HG03159 (cell line): ENCODE data around the gene EPB41L4B.

Experiments
- ATAC-seq: cut with Tn5 transposase; IDR thresholded peaks from one replicate; pipeline ENCODE4 v1.9.1; 2021; ENCODE audit warnings: mild to moderate bottlenecking, moderate library complexity; ENCODE audit not compliant: unreplicated experiment

EPB41L4B gene

DNA sequence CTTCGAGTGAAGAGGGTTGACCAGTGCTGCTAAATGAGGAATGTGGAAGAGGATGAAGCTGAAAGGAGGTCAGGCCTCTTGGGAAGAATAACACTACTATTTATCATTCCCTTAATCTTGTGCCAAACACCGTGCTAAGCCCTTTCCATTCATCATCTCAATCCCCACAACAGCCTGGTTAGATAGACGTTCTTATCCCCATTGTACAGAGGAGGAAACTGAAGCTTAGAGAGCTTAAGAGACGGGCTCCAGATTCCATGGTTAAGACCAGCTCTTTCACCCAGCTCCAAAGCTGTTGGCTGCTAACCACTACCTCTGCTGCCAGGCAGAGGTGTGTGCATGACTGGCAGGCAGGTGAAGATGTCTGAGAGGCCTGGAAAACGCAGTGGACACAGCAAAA is 868 bp upstream of the EPB41L4B start:
- ATAC-seq = no peak

- ATAC-seq = peak; percentile 26
Measured at GRCh38 chr9:109320331-109320741, 523 bp downstream of the EPB41L4B start.

GRCh38 chr9:109319626-109320241 is 1.1 kb downstream of the EPB41L4B start:
- peak; percentile 14 for ATAC-seq

DNA sequence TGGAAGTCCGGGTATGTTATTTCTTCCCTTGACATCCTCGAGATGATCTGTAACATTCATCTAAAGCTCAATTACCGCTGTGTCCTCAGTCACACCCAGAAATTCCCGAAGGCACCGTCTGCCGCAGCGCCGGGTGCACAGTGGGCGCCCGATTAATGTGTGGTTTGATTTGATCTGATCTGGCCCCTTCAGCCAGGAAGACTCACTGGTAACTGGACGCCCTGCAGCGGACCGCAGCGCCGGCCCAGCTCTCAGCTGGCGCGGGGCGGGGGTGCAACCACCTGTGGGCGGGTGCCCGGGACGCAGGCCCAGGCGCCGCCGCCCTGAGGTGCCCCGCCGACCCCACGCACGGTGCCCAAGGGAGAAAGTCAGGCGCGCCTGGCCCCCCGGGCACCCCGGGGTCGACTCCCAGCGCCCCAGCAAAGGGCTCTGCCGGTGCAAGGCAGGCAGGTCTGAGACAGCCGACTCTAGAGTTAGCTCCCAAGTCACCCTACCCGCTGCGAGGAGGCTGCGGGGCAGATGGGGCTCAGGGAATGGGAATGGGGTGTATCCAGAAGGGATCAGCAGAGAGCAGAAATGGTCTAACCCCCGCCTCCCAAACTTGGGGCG is 1.7 kb downstream of the EPB41L4B start:
- ATAC-seq = no peak

DNA sequence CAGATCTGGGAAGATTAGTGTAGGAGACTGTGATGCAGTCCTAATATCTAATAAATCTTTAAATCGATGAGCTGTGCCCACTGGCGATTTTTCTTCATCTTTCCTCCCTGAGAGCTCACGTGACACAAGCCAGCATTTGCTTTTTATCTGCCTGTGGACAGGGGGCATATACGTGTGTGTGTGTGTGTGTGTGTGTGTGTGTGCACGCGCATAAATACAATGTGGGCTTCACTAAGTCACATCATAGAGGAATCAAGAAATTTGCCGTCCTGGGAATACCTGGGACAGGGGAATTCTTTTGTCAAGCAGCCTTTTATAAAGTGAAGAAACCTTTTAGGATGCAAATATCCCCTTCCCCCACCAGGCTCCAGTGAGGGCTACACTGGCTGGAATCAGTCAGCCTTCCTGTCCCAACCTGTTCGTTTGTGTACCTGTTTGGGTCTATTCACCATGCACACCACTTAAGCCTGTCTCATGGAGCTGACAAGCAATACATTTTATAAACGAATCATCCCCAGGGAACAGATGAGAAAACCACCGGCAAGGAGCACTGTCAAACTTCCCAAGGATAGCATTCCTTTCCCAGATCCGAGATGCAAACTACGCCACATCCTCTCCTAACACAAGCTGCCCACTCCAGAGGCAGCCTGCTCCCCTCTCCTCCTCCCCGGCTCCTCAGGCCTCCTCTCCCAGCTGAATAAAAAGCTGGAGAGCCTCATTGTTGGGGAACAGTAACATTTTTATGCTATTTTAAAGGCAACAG is 2.7 kb downstream of the EPB41L4B start:
- ATAC-seq = no peak

DNA sequence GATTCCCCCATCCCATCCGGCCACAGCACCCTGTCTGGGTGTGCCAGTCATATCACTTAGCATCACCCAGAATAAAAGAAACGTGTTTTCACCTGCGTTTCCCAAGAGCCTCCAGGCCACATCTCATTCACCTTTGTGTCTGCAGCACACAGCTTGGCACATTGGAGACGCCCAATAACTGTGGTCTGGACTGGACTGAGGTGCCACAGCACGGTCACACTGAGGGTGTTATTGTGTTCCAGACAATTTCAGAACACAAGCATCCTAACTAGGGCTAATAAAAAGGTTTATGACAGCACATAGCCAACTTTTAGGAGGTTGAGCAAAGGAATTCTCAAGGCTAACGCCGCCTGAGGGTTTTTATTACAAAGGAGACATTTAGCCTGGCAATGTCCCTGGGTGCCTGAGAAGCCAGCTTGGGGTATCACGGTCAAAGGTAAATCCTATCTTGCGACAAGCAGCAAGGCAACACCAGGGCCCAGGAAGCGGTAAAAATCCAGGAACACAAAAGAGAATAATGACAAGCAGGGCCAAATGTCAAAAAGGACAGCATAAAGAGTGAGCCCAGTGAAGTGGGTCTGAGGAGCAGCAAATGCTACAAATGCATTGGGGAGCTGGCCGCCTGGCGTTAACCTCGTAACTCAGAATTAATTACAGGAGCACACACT is 3.4 kb downstream of the EPB41L4B start:
- ATAC-seq = no peak

DNA sequence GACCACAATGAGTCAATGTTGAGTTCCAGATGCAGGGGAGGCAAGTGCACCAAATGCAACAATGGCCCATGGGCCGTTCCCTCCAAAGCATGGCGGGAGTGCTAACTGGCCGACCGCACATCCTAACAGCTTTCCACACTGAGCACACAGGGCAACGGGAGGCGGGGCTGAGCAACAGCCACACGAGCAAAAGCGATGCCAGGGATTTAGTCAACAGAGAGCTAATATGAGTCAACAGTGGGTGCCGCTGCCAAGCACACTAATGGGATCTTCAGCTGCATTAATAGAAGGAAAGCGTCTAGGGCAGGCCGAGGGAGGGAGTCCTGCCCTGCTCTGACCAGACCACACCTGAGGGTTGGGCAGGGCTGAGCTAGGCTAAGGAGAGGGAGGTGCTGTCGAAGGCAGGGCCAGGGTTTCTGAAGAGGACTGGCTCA is 4.6 kb downstream of the EPB41L4B start:
- no peak for ATAC-seq

- ATAC-seq = no peak
Measured at GRCh38 chr9:109315480-109316206, 5.2 kb downstream of the EPB41L4B start.

DNA sequence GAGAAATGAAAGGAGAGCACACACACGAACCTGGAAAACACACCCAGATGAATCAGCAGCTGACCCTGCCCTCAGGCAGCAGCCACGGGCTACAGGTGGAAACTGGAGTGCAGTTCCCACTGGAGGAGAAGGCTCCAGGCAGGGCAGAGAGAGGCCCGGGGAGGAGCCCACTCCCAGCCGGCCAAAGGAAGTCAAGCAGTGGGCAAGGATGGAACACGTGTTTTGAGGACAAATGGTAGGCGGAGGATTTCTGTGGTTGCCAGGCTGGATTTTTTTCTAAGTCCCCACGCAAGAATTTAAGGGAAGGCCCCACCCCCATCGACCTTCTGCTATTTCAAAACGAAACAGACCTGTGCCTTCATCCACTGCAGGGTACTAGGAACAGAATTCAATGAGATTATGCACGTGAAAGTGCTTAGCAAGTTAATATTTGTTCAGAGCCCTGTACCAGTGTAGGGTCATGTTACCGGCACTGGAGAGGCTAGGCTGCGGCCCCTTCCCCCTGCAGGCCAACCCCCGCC is 6.8 kb downstream of the EPB41L4B start:
- no peak for ATAC-seq

DNA sequence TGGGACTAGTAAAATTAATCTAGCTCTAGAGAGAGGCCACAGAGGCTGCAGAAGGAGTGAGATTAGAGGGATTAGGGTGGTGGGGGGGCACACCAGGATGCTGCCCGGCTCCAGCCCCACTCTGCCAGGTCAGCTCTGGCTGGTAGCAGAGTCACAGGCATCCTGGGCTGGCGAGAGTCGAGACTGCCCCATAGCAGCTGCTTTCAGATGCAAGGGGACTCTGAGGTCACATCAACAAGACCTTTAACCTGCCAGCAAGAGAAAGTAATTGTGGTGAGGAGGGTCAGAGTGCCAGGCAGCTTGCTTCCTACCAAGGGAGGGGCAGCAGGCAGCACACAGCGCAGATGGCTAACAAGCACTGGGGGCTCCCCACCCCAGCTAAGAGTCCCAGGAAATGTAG is 7.5 kb downstream of the EPB41L4B start:
- ATAC-seq = no peak

- ATAC-seq = no peak
Measured at GRCh38 chr9:109312783-109313182, 8.1 kb downstream of the EPB41L4B start.

DNA sequence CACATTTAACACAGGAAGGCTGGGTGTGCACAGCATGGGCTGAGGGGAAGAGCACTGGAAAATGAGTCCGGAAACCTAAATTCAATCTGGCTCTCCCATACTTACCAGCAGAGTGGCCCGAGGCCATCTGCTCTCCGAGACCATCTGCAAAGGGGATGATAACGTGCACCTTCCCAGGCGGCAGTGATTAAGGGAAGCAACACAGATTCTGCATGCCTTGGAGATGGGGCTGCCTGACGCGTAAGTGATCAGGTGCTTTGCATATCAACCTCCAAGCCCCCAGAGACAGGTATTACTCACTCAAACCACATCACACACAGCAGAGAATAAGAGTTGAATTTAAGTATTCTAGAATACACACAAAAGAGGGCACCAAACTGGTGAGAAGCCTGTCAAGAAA is 9.1 kb downstream of the EPB41L4B start:
- ATAC-seq = peak; percentile 78

GRCh38 chr9:109311286-109311685 is 9.6 kb downstream of the EPB41L4B start:
- ATAC-seq = no peak

GRCh38 chr9:109310486-109310901 is 10.4 kb downstream of the EPB41L4B start:
- ATAC-seq = no peak

GRCh38 chr9:109309282-109309681 is 11.6 kb downstream of the EPB41L4B start:
- ATAC-seq = no peak

DNA sequence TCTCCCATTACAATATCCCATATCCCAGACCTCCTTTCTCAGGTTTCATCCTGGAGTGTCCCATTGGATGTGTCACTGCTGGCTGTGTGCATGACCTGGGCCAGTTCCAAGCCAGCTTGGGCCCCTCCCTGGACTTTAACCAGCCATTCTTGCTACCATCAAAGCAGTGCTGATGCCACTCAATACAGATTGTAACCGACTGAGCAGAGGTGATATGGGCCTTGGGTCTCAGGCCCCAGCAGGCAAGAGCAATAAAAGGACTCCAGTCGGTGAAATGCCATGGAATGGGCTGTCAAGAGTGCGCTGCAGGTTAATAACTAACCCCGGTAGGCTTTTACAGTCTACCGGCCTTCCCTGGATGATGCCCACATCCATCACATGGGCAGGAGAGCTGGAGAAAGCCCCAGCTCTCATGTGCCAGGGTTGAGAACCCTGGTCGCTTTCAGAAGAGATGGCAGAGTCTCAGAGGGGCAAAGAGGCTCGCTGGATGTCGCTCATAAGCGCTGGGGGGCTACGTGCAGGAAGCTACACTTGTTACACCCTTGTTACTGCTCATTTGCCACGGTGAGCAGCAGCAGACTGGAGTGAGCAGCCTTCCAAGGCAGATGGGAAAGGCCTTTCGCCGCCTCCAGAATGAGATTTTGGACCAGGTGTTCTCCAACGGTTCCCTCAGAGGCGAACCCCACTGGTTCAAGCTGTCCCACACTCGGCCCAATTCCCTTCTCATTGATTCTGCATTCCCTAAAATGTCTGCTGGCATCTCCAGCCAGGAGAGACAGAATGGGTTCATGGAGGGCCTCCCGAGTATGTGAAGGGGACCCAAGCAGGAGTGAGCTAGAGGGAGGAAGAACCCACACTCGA is 13.2 kb downstream of the EPB41L4B start:
- no peak for ATAC-seq

- no peak for ATAC-seq
Measured at GRCh38 chr9:109305801-109306200, 15.1 kb downstream of the EPB41L4B start.

DNA sequence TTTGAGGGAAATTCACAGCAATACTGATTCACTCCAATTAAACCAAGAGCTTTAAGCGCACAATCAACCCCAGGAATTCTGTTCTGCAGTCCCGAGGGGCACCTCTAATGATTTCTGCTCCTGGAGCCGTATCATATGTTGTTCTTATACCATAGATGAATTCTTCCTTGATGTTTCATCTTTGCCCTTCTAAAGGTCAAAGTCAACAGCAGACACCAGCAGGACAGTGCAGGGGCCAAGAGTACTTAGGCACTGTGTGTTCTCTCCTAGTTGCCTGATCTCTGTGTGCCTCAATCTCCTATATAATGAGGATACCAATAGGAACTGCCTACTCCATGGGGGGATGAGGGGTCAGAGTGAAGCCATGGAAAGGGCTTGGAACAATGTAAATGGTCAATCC is 16.5 kb downstream of the EPB41L4B start:
- ATAC-seq = no peak

GRCh38 chr9:109303900-109304299 is 17.0 kb downstream of the EPB41L4B start:
- ATAC-seq = no peak

GRCh38 chr9:109302606-109303005 is 18.3 kb downstream of the EPB41L4B start:
- no peak for ATAC-seq
